Spleen (tissue), 11 donors: Measurements from ENCODE around the gene CINP. TPM values are rescaled to one million over a fixed set of nuclear protein-coding genes. Genes with fewer than 3 reads are reported as not detected.

ENCODE experiments used
- DNase-seq: peaks from one replicate; pipeline ENCODE4 v3.0.0-alpha.2; 2020
- H3K27ac ChIP-seq, 8 donors: fragments of 200-600 bp; sonication (generic) in 7 of 8; 1 replicate in 4 of 8; 2 replicates in 4 of 8; pipeline versions ENCODE4 v1.5.0 to v1.8.0; 2016 to 2021; ENCODE audit warnings: inconsistent platforms in 4 of 8, mild to moderate bottlenecking in 4 of 8, moderate library complexity in 1 of 8
- H3K27me3 ChIP-seq, 7 donors: fragments of 200-600 bp; sonication (generic) in 6 of 7; replicated peaks in 1 of 7; 1 replicate in 4 of 7; 2 replicates in 3 of 7; pipeline versions ENCODE4 v1.5.0 to v1.8.0; 2016 to 2021; ENCODE audit warnings: inconsistent platforms in 3 of 7, mild to moderate bottlenecking in 1 of 7
- H3K36me3 ChIP-seq, 6 donors: fragments of 200-600 bp; sonication (generic) in 5 of 6; 1 replicate in 4 of 6; 2 replicates in 2 of 6; pipeline versions ENCODE4 v1.5.0 to v1.8.0; 2016 to 2021; ENCODE audit warnings: inconsistent platforms in 2 of 6
- H3K4me1 ChIP-seq, 6 donors: fragments of 200-600 bp; sonication (generic) in 5 of 6; 1 replicate in 3 of 6; 2 replicates in 3 of 6; pipeline versions ENCODE4 v1.5.0 to v1.8.0; 2016 to 2021; ENCODE audit warnings: inconsistent platforms in 3 of 6
- H3K4me3 ChIP-seq, 8 donors: fragments of 200-600 bp; sonication (generic) in 7 of 8; 1 replicate in 4 of 8; 2 replicates in 4 of 8; pipeline versions ENCODE4 v1.5.0 to v1.8.0; 2016 to 2021; ENCODE audit warnings: inconsistent platforms in 4 of 8, mild to moderate bottlenecking in 4 of 8, moderate library complexity in 2 of 8
- H3K9me3 ChIP-seq, 8 donors: fragments of 200-600 bp; sonication (generic) in 7 of 8; 1 replicate in 4 of 8; 2 replicates in 4 of 8; pipeline versions ENCODE4 v1.5.0 to v1.8.0; 2016 to 2021; ENCODE audit warnings: inconsistent platforms in 4 of 8
- CTCF ChIP-seq, 11 experiments: fragments of 200-600 bp in 7 of 11; fragments of 450-650 bp in 4 of 11; sonication (generic) in 4 of 11; IDR thresholded peaks in 8 of 11; conservative IDR thresholded peaks in 3 of 11; 1 replicate in 7 of 11; 2 replicates in 4 of 11; pipeline versions ENCODE4 v1.4.0 to v1.8.0; 2016 to 2021; ENCODE audit warnings: antibody characterized with exemption in 11 of 11, inconsistent platforms in 4 of 11, mild to moderate bottlenecking in 1 of 11
- POLR2A ChIP-seq, 3 donors: fragments of 450-650 bp; IDR thresholded peaks; one replicate each; pipeline ENCODE4 v1.5.1; 2017; ENCODE audit warnings: antibody characterized with exemption in 3 of 3, mild to moderate bottlenecking in 1 of 3
- POLR2AphosphoS5 ChIP-seq, 3 donors: sonication (generic); formaldehyde crosslinking; IDR thresholded peaks; one replicate each; pipeline ENCODE4 v1.5.1; 2017; ENCODE audit warnings: antibody characterized with exemption in 3 of 3
- WGBS, 5 donors: extraction: QIAGEN DNeasy Blood & Tissue Kit in 3 of 5; methylation state at CpG; one replicate each; pipeline versions ENCODE4 v1.1.5 to v1.1.7; 2013 to 2018; 5-methylcytosine and 5-hydroxymethylcytosine counted together
- intact Hi-C: fragments of 100-400 bp; cut with DNase I; formaldehyde crosslinking; loops from one replicate; pipeline ENCODE4 v1.15.0; 2023; ENCODE audit warnings: low total_unique reads
- polyA plus RNA-seq, 3 donors: library from polyadenylated mRNA; stranded (reverse); fragments of 200-250 nt; gene quantifications; one replicate each; pipeline ENCODE4 v1.2.1, GENCODE V29; 2013
- total RNA-seq, 7 donors: library from RNA; depleted of rRNA in 3 of 7; stranded (reverse); fragments of >200 nt in 3 of 7; fragmentation: NEBNext Ultra II Directional in 4 of 7; extraction: Animal tissue kit (Norgen Biotek cat#: 25700) in 4 of 7; gene quantifications; one replicate each; pipeline versions ENCODE4 v1.1.0 to v1.2.1, GENCODE V29; 2016 to 2021
- donor health status: healthy with polysubstance abuse.
- donor health status: DM: no; HTN: no; CAD: no; lungs with moderate emphysema.
- donor health status: DM: no; HTN: no; CAD: no.
- donor health status: Bipolar disorder and iron deficiency.
- donor health status: healthy.
- donor health status: DM: no; HTN: no; CAD: no.
- donor health status: DM: yes; HTN: yes; CAD: no.

CINP gene
- total and polyA plus RNA-seq, 10 donors = 22.8 to 39.5 (median 29.1) TPM

GRCh38 chr14:102396521-102396920 lies 33.8 kb upstream of the CINP start:
- intact Hi-C loops = no loop called here
- Histone ChIP-seq H3K27ac (no peak overlapping the region), H3K36me3 (peaks cover 0 to 65% (median 1%) of the 10 kb centered on the region in 6 donors), H3K27me3 (no peaks in the 10 kb centered on the region), H3K4me3 (no peak overlapping the region), H3K9me3 (peaks cover 5 to 41% (median 32%) of the 10 kb centered on the region in 8 donors), H3K4me1 (no peaks in the 10 kb centered on the region)
- TF ChIP-seq CTCF (IDR thresholded peaks at IDR 0.05 in 8 of 11, conservative IDR thresholded peaks at IDR 0.05 in 3 of 11) = no peak
- no peak for TF ChIP-seq POLR2A (IDR thresholded peaks at IDR 0.05)
- no peak for TF ChIP-seq POLR2AphosphoS5 (IDR thresholded peaks at IDR 0.05)
- no peak for DNase-seq
- 93 to 98% (median 98%) methylated on average over 7 of the region's 7 CpGs for WGBS, 5 donors

- intact Hi-C loops = no loop called here
- no peak for TF ChIP-seq POLR2AphosphoS5 (IDR thresholded peaks at IDR 0.05)
- no peak for TF ChIP-seq POLR2A (IDR thresholded peaks at IDR 0.05)
- TF ChIP-seq CTCF (IDR thresholded peaks at IDR 0.05 in 8 of 11, conservative IDR thresholded peaks at IDR 0.05 in 3 of 11) = no peak
- peak overlapping the region in 6 of 8 donors; percentile 39 to 85 (median 72) for H3K27ac ChIP-seq
- no peak for DNase-seq
- peaks cover 0 to 63% (median 1%) of the 10 kb centered on the region in 6 donors for H3K36me3 ChIP-seq
- peaks cover 0 to 7% (median 0%) of the 10 kb centered on the region in 6 donors for H3K4me1 ChIP-seq
- peaks cover 5 to 27% (median 24%) of the 10 kb centered on the region in 8 donors for H3K9me3 ChIP-seq
- 42 to 63% (median 47%) methylated on average over 9 of the region's 9 CpGs for WGBS, 5 donors
- no peaks in the 10 kb centered on the region for H3K27me3 ChIP-seq
- peak overlapping the region in 1 of 8 donors; percentile 24 for H3K4me3 ChIP-seq
These were observed 32.2 kb upstream of the CINP start for GRCh38 chr14:102394717-102395375.

- Histone ChIP-seq H3K27ac (no peak overlapping the region), H3K27me3 (no peaks in the 10 kb centered on the region), H3K9me3 (peaks cover 0 to 4% (median 2%) of the 10 kb centered on the region in 8 donors), H3K36me3 (peaks cover 0 to 55% (median 1%) of the 10 kb centered on the region in 6 donors), H3K4me3 (no peak overlapping the region), H3K4me1 (peaks cover 0 to 17% (median 2%) of the 10 kb centered on the region in 6 donors)
- intact Hi-C loops = no loop called here
- TF ChIP-seq CTCF (IDR thresholded peaks at IDR 0.05 in 8 of 11, conservative IDR thresholded peaks at IDR 0.05 in 3 of 11) (no peak), POLR2A (IDR thresholded peaks at IDR 0.05) (no peak), POLR2AphosphoS5 (IDR thresholded peaks at IDR 0.05) (no peak)
- WGBS, 5 donors = 93 to 100% (median 95%) methylated on average over 4 of the region's 4 CpGs
- no peak for DNase-seq
These were observed 29.8 kb upstream of the CINP start for GRCh38 chr14:102392506-102392905.

- peak overlapping the region in 3 of 8 donors; percentile 50 to 69 (median 64) for H3K27ac ChIP-seq
- H3K4me3 ChIP-seq = no peak overlapping the region
- intact Hi-C loops = no loop called here
- DNase-seq = no peak
- H3K36me3 ChIP-seq = peaks cover 0 to 55% (median 1%) of the 10 kb centered on the region in 6 donors
- WGBS, 5 donors = 64 to 87% (median 81%) methylated on average over 2 of the region's 2 CpGs
- peaks cover 0 to 17% (median 2%) of the 10 kb centered on the region in 6 donors for H3K4me1 ChIP-seq
- TF ChIP-seq POLR2A (IDR thresholded peaks at IDR 0.05) = no peak
- no peak for TF ChIP-seq POLR2AphosphoS5 (IDR thresholded peaks at IDR 0.05)
- no peak for TF ChIP-seq CTCF (IDR thresholded peaks at IDR 0.05 in 8 of 11, conservative IDR thresholded peaks at IDR 0.05 in 3 of 11)
- no peaks in the 10 kb centered on the region for H3K9me3 ChIP-seq
- no peaks in the 10 kb centered on the region for H3K27me3 ChIP-seq
These were observed 27.6 kb upstream of the CINP start for GRCh38 chr14:102390064-102390855.
